ENCODE data around the gene SSC5D. TPM values are rescaled to one million over a fixed set of nuclear protein-coding genes. Genes with fewer than 3 reads are reported as not detected.

Gene SSC5D
- total RNA-seq, 1 experiment from 2014 or later, result 1.5 TPM

DNA sequence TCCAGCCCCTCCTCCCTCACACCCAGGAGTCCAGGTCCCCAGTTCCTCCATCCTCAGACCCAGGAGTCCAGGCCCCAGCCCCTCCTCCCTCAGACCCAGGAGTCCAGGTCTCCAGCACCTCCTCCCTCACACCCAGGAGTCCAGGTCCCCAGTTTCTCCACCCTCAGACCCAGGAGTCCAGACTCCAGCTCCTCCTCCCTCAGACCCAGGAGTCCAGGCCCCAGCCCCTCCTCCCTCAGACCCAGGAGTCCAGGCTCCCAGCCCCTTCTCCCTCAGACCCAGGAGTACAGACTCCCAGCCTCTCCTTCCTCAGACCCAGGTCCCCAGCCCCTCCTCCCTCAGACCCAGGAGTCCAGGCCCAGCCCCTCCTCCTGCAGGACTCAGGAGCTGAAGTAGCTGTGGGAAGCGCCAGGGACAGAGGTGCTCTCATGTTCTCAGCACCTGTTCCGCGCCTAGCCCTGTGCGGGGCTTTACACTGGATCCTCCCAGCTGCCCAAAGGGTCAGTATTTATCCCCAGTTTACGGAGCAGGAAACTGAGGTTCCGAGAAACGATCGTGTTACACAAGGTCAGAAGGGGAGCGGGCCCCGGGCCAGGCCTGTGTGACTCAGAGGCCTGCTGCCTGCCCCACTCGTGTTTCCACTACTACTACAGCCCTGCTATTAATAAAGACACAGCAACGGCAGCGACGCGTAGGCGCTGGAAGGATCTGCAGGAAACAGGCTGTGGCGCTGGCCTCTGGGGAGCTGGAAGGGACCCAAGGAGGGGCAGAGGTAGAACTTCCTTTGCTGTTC, 58.8 kb downstream of the SSC5D start:
- peaks cover 46 to 69% of the 10 kb centered on the region in 2 experiments for H3K4me1 ChIP-seq (ENCODE audit: control insufficient read depth in 1 of 2, insufficient read depth in 2 of 2, low read length in 2 of 2)
- ChIA-PET CTCF (interaction anchor here (1.8 kb wide), 1 partner anchor 52 kb away, joined by 4 read pairs; the partner anchor contains the start of gene FIZ1), RAD21 (ENCODE audit: low non-redundant PET in 1 of 2, low total read pairs in 2 of 2, uncharacterized antibody in 2 of 2, unreplicated experiment in 2 of 2) (interaction anchor here in 1 of 2 experiments (0.6 kb wide), 1 partner anchor 84 kb away, joined by 5 read pairs; no protein-coding TSS in a partner anchor), POLR2A (interaction anchor here (1.1 kb wide), 1 partner anchor 52 kb away, joined by 4 read pairs; the partner anchor contains the start of gene FIZ1)
- no peaks in the 10 kb centered on the region for H3K9me3 ChIP-seq (ENCODE audit: control insufficient read depth in 1 of 2, insufficient read depth in 1 of 2, low read depth in 1 of 2, low read length in 2 of 2)
- H3K79me2 ChIP-seq (ENCODE audit: insufficient read depth, low read length), result no peaks in the 10 kb centered on the region
- no TSS peak for BruUV-seq (replicated peaks)
- DNase-seq (ENCODE audit: low read depth, low spot score), result no peak
- peak overlapping the region; percentile 91 for H3K27ac ChIP-seq (ENCODE audit: low read depth, low read length)
- H4K20me1 ChIP-seq (ENCODE audit: insufficient read depth), result no peaks in the 10 kb centered on the region
- peak overlapping the region; percentile 87 for H3K4me2 ChIP-seq (ENCODE audit: low read length)
- H3K36me3 ChIP-seq (ENCODE audit: control insufficient read depth in 1 of 2, insufficient read depth in 2 of 2, low read length in 2 of 2), result no peaks in the 10 kb centered on the region
- peak overlapping the region; percentile 53 for H3K9ac ChIP-seq (ENCODE audit: low read length)
- intact Hi-C loops (cut with micrococcal nuclease), result loop anchor here (5.0 kb wide), 1 partner anchor 40 kb away; no protein-coding TSS in a partner anchor
- H3K4me3 ChIP-seq (replicated peaks in 1 of 2; ENCODE audit: low read depth in 1 of 2, low read length in 2 of 2), result peak overlapping the region; percentile 30 to 53
- H2AFZ ChIP-seq (ENCODE audit: low read depth, low read length, poor library complexity, severe bottlenecking), result peak overlapping the region; percentile 85
- no peaks in the 10 kb centered on the region for H3K9me2 ChIP-seq (ENCODE audit: insufficient read depth)
- peak; percentile 36 for ATAC-seq
- TF ChIP-seq ELF1 (IDR thresholded peaks at IDR 0.05; ENCODE audit: borderline replicate concordance, low read depth) (no peak), FOSL1 (IDR thresholded peaks at IDR 0.05; ENCODE audit: low read depth) (peak; percentile 28; the same call in 1 of the 2 replicates), TCF7L2 (IDR thresholded peaks at IDR 0.05; ENCODE audit: borderline replicate concordance, extremely low read depth, insufficient read depth, insufficient read length) (no peak), POLR2AphosphoS5 (IDR thresholded peaks at IDR 0.05; ENCODE audit: low read depth, low read length) (peak; percentile 42; the same call in 1 of the 2 replicates), SIN3A (IDR thresholded peaks at IDR 0.05; ENCODE audit: low read depth) (no peak), SP1 (IDR thresholded peaks at IDR 0.05; ENCODE audit: low read depth) (peak; percentile 46; the same call in 1 of the 2 replicates), EZH2 (IDR thresholded peaks at IDR 0.05) (no peak), EZH2phosphoT487 (IDR thresholded peaks at IDR 0.05; ENCODE audit: borderline replicate concordance) (no peak), SRF (IDR thresholded peaks at IDR 0.05; ENCODE audit: low read depth) (no peak), CEBPB (IDR thresholded peaks at IDR 0.05; ENCODE audit: low read depth) (no peak), YY1 (IDR thresholded peaks at IDR 0.05; ENCODE audit: extremely low read depth, insufficient replicate concordance, low read depth, low read length) (peak; percentile 22)
- TF ChIP-seq, protein P1, sequence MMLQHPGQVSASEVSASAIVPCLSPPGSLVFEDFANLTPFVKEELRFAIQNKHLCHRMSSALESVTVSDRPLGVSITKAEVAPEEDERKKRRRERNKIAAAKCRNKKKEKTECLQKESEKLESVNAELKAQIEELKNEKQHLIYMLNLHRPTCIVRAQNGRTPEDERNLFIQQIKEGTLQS (IDR thresholded peaks at IDR 0.05), result no peak
- H3K27me3 ChIP-seq (ENCODE audit: insufficient read depth, low read length), result no peaks in the 10 kb centered on the region
